Measurements from ENCODE around the gene CRYGD.
"Not testable (repeated sequence)": the region's sequence is repeated elsewhere in the genome, so short reads cannot be mapped to it uniquely, and the experiment has no call there.

Gene CRYGD

GRCh38 chr2:208129744-208130711 lies 5.7 kb upstream of the CRYGD start, which contains the start of gene CRYGC:
Gene CRYGC, minus strand, starts transcription at chr2:208129828. Its CDS starts 36 bp downstream, at chr2:208129792.
- DNase-seq (ENCODE audit: low spot score), result no peak
- H3K27ac ChIP-seq, result no peak within 1 kb of the TSS
- no peak for TF ChIP-seq CTCF (IDR thresholded peaks at IDR 0.05)
- H3K4me3 ChIP-seq, result no peak within 1 kb of the TSS

- no peak for TF ChIP-seq CTCF (IDR thresholded peaks at IDR 0.05)
- DNase-seq (ENCODE audit: low spot score), result no peak
- H3K27ac ChIP-seq, result no peak overlapping the region
These were observed 3.8 kb upstream of the CRYGD start for GRCh38 chr2:208128136-208128535.

GRCh38 chr2:208127090-208127489 lies 2.8 kb upstream of the CRYGD start:
- DNase-seq (ENCODE audit: low spot score), result no peak
- Histone ChIP-seq H3K27ac (no peak overlapping the region), H3K4me3 (no peak overlapping the region)
- no peak for TF ChIP-seq CTCF (IDR thresholded peaks at IDR 0.05)

More at GRCh38 chr2:208128136-208128535, 3.8 kb upstream of the CRYGD start:
- H3K4me3 ChIP-seq, result no peak overlapping the region

- no peak overlapping the region for H3K4me3 ChIP-seq
- TF ChIP-seq CTCF (IDR thresholded peaks at IDR 0.05), result no peak
- no peak for DNase-seq (ENCODE audit: low spot score)
- H3K27ac ChIP-seq, result no peak overlapping the region
These were observed 927 bp upstream of the CRYGD start for GRCh38 chr2:208125251-208125650.

GRCh38 chr2:208122248-208122647 lies 2.1 kb downstream of the CRYGD start:
- Histone ChIP-seq H3K27ac (no peak overlapping the region), H3K4me3 (no peak overlapping the region)
- no peak for DNase-seq (ENCODE audit: low spot score)
- no peak for TF ChIP-seq CTCF (IDR thresholded peaks at IDR 0.05)

- H3K4me3 ChIP-seq, result no peak overlapping the region
- no peak for TF ChIP-seq CTCF (IDR thresholded peaks at IDR 0.05)
- no peak overlapping the region for H3K27ac ChIP-seq
- no peak for DNase-seq (ENCODE audit: low spot score)
These were observed 5.4 kb downstream of the CRYGD start for GRCh38 chr2:208118918-208119317.

- H3K27ac ChIP-seq; H3K4me3 ChIP-seq; DNase-seq (ENCODE audit: low spot score): not testable (repeated sequence)
These were observed 6.9 kb downstream of the CRYGD start for GRCh38 chr2:208117390-208117789.
